ENCODE measurements around the gene EZH2.

- TF ChIP-seq CTCF (conservative IDR thresholded peaks at IDR 0.05 in 1 of 2, IDR thresholded peaks at IDR 0.05 in 1 of 2; ENCODE audit: extremely low read depth in 1 of 2, insufficient read depth in 1 of 2, low read depth in 1 of 2, low read length in 2 of 2) (no peak), EZH2 (IDR thresholded peaks at IDR 0.05; ENCODE audit: borderline replicate concordance, low read length) (no peak)
These were observed 1.9 kb downstream of the EZH2 start for GRCh38 chr7:148882192-148882591.

Measured in mammary epithelial cell (primary cell).